T-cell (primary cell): ENCODE measurements around the gene BRIP1. TPM values are rescaled to one million over a fixed set of nuclear protein-coding genes. Genes with fewer than 3 reads are reported as not detected.

Experiments used
- ATAC-seq, 4 experiments: fragments of 200-7000 bp in 3 of 4; fragments of 150-1000 bp in 1 of 4; cut with Tn5 transposase; replicated peaks in 1 of 4; 1 replicate in 3 of 4; 2 replicates in 1 of 4; pipeline ENCODE4 v1.10.0; 2021; ENCODE audit warnings: moderate library complexity in 3 of 4, mild to moderate bottlenecking in 2 of 4, moderate number of reproducible peaks in 1 of 4
- CTCF ChIA-PET, 2 donors: fragments of 300-600 bp; sonication (Branson Sonifier 250); formaldehyde crosslinking; loops; one replicate each; lab custom pipeline; 2022; ENCODE audit warnings: antibody characterized with exemption in 2 of 2; lab: Charles Lee
- POLR2A ChIA-PET, 2 donors: fragments of 300-600 bp; sonication (Branson Sonifier 250); formaldehyde crosslinking; loops; one replicate each; lab custom pipeline; 2022; ENCODE audit warnings: antibody characterized with exemption in 2 of 2; lab: Charles Lee
- DNase-seq, 35 experiments: peaks; one replicate each; pipeline versions ENCODE4 v3.0.0 to v3.0.0-alpha.2; 2013 to 2023
- H3K27ac ChIP-seq: one replicate; pipeline ENCODE4 v1.5.1; 2013; ENCODE audit warnings: low read length
- H3K27me3 ChIP-seq, 2 experiments: replicated peaks in 1 of 2; 1 replicate in 1 of 2; 2 replicates in 1 of 2; pipeline versions ENCODE4 v1.6.1 to v1.7.0; 2013; ENCODE audit warnings: low read length in 1 of 2, mixed read lengths in 1 of 2; ENCODE audit not compliant: control insufficient read depth in 2 of 2, insufficient read depth in 2 of 2; ENCODE audit errors: extremely low read depth in 1 of 2
- H3K36me3 ChIP-seq, 2 donors: 1 replicate in 1 of 2; 2 replicates in 1 of 2; pipeline versions ENCODE4 v1.6.1 to v1.7.0; 2013; ENCODE audit warnings: low read length in 1 of 2; ENCODE audit not compliant: control insufficient read depth in 2 of 2, insufficient read depth in 1 of 2; ENCODE audit errors: extremely low read depth in 1 of 2
- H3K4me1 ChIP-seq, 2 experiments: 1 replicate in 1 of 2; 2 replicates in 1 of 2; pipeline versions ENCODE4 v1.6.1 to v1.7.0; 2013; ENCODE audit warnings: low read length in 2 of 2, mixed read lengths in 1 of 2; ENCODE audit not compliant: insufficient read depth in 2 of 2, control insufficient read depth in 1 of 2; ENCODE audit errors: extremely low read depth in 1 of 2
- H3K4me3 ChIP-seq, 2 donors: 1 replicate in 1 of 2; 2 replicates in 1 of 2; pipeline versions ENCODE4 v1.5.1 to v1.7.0; 2013; ENCODE audit warnings: mild to moderate bottlenecking in 2 of 2, low read length in 1 of 2, moderate library complexity in 1 of 2; ENCODE audit not compliant: control insufficient read depth in 1 of 2; ENCODE audit errors: extremely low read depth in 1 of 2
- H3K9me3 ChIP-seq: 2 replicates; pipeline ENCODE4 v1.7.0; 2013
- H3K27ac Mint-ChIP-seq, 2 donors: one replicate each; pipeline ENCODE4 v1.8.0; 2020 to 2021; ENCODE audit warnings: mild to moderate bottlenecking in 2 of 2, mixed read lengths in 2 of 2
- H3K27me3 Mint-ChIP-seq, 2 donors: one replicate each; pipeline ENCODE4 v1.8.0; 2021 to 2022; ENCODE audit warnings: mixed read lengths in 2 of 2
- H3K36me3 Mint-ChIP-seq: one replicate; pipeline ENCODE4 v1.8.0; 2021; ENCODE audit warnings: mixed read lengths
- H3K4me1 Mint-ChIP-seq, 3 donors: one replicate each; pipeline ENCODE4 v1.8.0; 2020 to 2022; ENCODE audit warnings: mixed read lengths in 3 of 3, mild to moderate bottlenecking in 1 of 3
- H3K4me3 Mint-ChIP-seq, 3 donors: one replicate each; pipeline ENCODE4 v1.8.0; 2020 to 2022; ENCODE audit warnings: mild to moderate bottlenecking in 3 of 3, mixed read lengths in 3 of 3, moderate library complexity in 3 of 3
- H3K9me3 Mint-ChIP-seq, 3 donors: one replicate each; pipeline ENCODE4 v1.8.0; 2020 to 2022; ENCODE audit warnings: mixed read lengths in 3 of 3
- WGBS: methylation state at CpG from one replicate; pipeline ENCODE4 v1.1.5; 2013; ENCODE audit warnings: missing lambda C conversion rate; ENCODE audit not compliant: insufficient coverage; 5-methylcytosine and 5-hydroxymethylcytosine counted together
- total RNA-seq, 35 experiments: library from RNA in 6 of 35; stranded (reverse) in 6 of 35; fragments of 120-200 nt in 1 of 35; gene quantifications; one replicate each; pipeline versions ENCODE4 v1.2.1 to v1.2.4 and lab custom pipeline; 2013 to 2026

Gene BRIP1
- total RNA-seq, 5 donors from 2014 or later (not counting 1 experiment from before 2014, with no cell fraction given), result 1.4 to 3.5 (median 1.7) TPM

- WGBS, result no CpG with 5 or more reads among the region's 1 CpG
- Histone ChIP-seq H3K27me3 (no peaks in the 10 kb centered on the region), H3K4me3 (no peak overlapping the region), H3K27ac (no peak overlapping the region), H3K4me1 (no peaks in the 10 kb centered on the region), H3K9me3 (no peaks in the 10 kb centered on the region), H3K36me3 (no peaks in the 10 kb centered on the region)
- Mint-ChIP-seq H3K4me3 (no peak overlapping the region), H3K9me3 (no peaks in the 10 kb centered on the region), H3K27ac (no peak overlapping the region), H3K4me1 (peaks cover 0 to 15% (median 10%) of the 10 kb centered on the region in 3 donors), H3K27me3 (no peaks in the 10 kb centered on the region), H3K36me3 (peaks cover 3% of the 10 kb centered on the region)
- DNase-seq (no peak), ATAC-seq (no peak)
- ChIA-PET CTCF (no interaction called here), POLR2A (no interaction called here)
Measured at GRCh38 chr17:61806936-61807335, 56.4 kb downstream of the BRIP1 start.

GRCh38 chr17:61806081-61806828, 57.1 kb downstream of the BRIP1 start:
- Mint-ChIP-seq H3K4me3 (no peak overlapping the region), H3K27me3 (no peaks in the 10 kb centered on the region), H3K9me3 (no peaks in the 10 kb centered on the region), H3K36me3 (peaks cover 3% of the 10 kb centered on the region), H3K4me1 (peaks cover 0 to 15% (median 10%) of the 10 kb centered on the region in 3 donors), H3K27ac (no peak overlapping the region)
- POLR2A ChIA-PET, result no interaction called here
- ATAC-seq (peak in 2 of 4 experiments; percentile 31 to 55), DNase-seq (peak in 2 of 35 experiments; percentile 0 to 20)
- 52% methylated on average over 3 of the region's 7 CpGs for WGBS
- Histone ChIP-seq H3K27me3 (no peaks in the 10 kb centered on the region), H3K27ac (peak overlapping the region; percentile 29), H3K9me3 (no peaks in the 10 kb centered on the region), H3K4me3 (no peak overlapping the region), H3K36me3 (no peaks in the 10 kb centered on the region), H3K4me1 (no peaks in the 10 kb centered on the region)
- CTCF ChIA-PET, result no interaction called here

- DNase-seq (no peak), ATAC-seq (no peak)
- H3K27ac Mint-ChIP-seq, result no peak overlapping the region
- H3K9me3 ChIP-seq, result no peaks in the 10 kb centered on the region
- H3K9me3 Mint-ChIP-seq, result no peaks in the 10 kb centered on the region
- no peaks in the 10 kb centered on the region for H3K27me3 ChIP-seq
- H3K27ac ChIP-seq, result no peak overlapping the region
- no peaks in the 10 kb centered on the region for H3K4me1 ChIP-seq
- peaks cover 0 to 14% (median 10%) of the 10 kb centered on the region in 3 donors for H3K4me1 Mint-ChIP-seq
- no peak overlapping the region for H3K4me3 ChIP-seq
- no peaks in the 10 kb centered on the region for H3K27me3 Mint-ChIP-seq
- peaks cover 3% of the 10 kb centered on the region for H3K36me3 Mint-ChIP-seq
- no peaks in the 10 kb centered on the region for H3K36me3 ChIP-seq
- WGBS, result no CpG with 5 or more reads among the region's 1 CpG
- no peak overlapping the region for H3K4me3 Mint-ChIP-seq
- CTCF ChIA-PET, result no interaction called here
- POLR2A ChIA-PET, result interaction anchor here in 1 of 2 donors (0.5 kb wide), 1 partner anchor 317 kb away, joined by 3 read pairs; no protein-coding TSS in a partner anchor
Measured at GRCh38 chr17:61805399-61805798, 57.9 kb downstream of the BRIP1 start.

- CTCF ChIA-PET, result no interaction called here
- POLR2A ChIA-PET, result no interaction called here
- no peaks in the 10 kb centered on the region for H3K9me3 ChIP-seq
- no CpG with 5 or more reads among the region's 1 CpG for WGBS
- DNase-seq, result no peak
- H3K27me3 ChIP-seq, result no peaks in the 10 kb centered on the region
- H3K4me3 Mint-ChIP-seq, result no peak overlapping the region
- H3K27ac ChIP-seq, result no peak overlapping the region
- no peaks in the 10 kb centered on the region for H3K9me3 Mint-ChIP-seq
- H3K4me1 ChIP-seq, result no peaks in the 10 kb centered on the region
- no peaks in the 10 kb centered on the region for H3K36me3 ChIP-seq
- no peak overlapping the region for H3K27ac Mint-ChIP-seq
- H3K36me3 Mint-ChIP-seq, result peaks cover 6% of the 10 kb centered on the region
- no peak overlapping the region for H3K4me3 ChIP-seq
- H3K4me1 Mint-ChIP-seq, result peaks cover 0 to 9% (median 3%) of the 10 kb centered on the region in 3 donors
- no peaks in the 10 kb centered on the region for H3K27me3 Mint-ChIP-seq
- no peak for ATAC-seq
Measured at GRCh38 chr17:61803796-61804195, 59.5 kb downstream of the BRIP1 start.

GRCh38 chr17:61803216-61803615, 60.1 kb downstream of the BRIP1 start:
- POLR2A ChIA-PET, result no interaction called here
- WGBS, result 100% methylated on average over 4 of the region's 6 CpGs
- H3K9me3 Mint-ChIP-seq, result no peaks in the 10 kb centered on the region
- H3K27me3 Mint-ChIP-seq, result no peaks in the 10 kb centered on the region
- Histone ChIP-seq H3K27ac (no peak overlapping the region), H3K36me3 (no peaks in the 10 kb centered on the region), H3K9me3 (no peaks in the 10 kb centered on the region), H3K27me3 (no peaks in the 10 kb centered on the region), H3K4me1 (no peaks in the 10 kb centered on the region), H3K4me3 (no peak overlapping the region)
- DNase-seq (no peak), ATAC-seq (no peak)
- CTCF ChIA-PET, result no interaction called here
- H3K27ac Mint-ChIP-seq, result no peak overlapping the region
- H3K4me3 Mint-ChIP-seq, result no peak overlapping the region
- H3K36me3 Mint-ChIP-seq, result peaks cover 4% of the 10 kb centered on the region
- H3K4me1 Mint-ChIP-seq, result peaks cover 0 to 9% (median 3%) of the 10 kb centered on the region in 3 donors

- no CpG with 5 or more reads among the region's 1 CpG for whole genome bisulfite sequencing
- no peak for ATAC-seq
Measured at GRCh38 chr17:61799812-61800484, 63.4 kb downstream of the BRIP1 start.

More at GRCh38 chr17:61799812-61800484, 63.4 kb downstream of the BRIP1 start:
- Mint-ChIP-seq H3K4me1 (no peaks in the 10 kb centered on the region), H3K4me3 (no peak overlapping the region), H3K27ac (no peak overlapping the region), H3K9me3 (no peaks in the 10 kb centered on the region), H3K36me3 (peaks cover 16% of the 10 kb centered on the region), H3K27me3 (no peaks in the 10 kb centered on the region)
- no peaks in the 10 kb centered on the region for H3K36me3 ChIP-seq
- H3K9me3 ChIP-seq, result no peaks in the 10 kb centered on the region
- no peaks in the 10 kb centered on the region for H3K27me3 ChIP-seq
- no peak overlapping the region for H3K4me3 ChIP-seq
- H3K4me1 ChIP-seq, result no peaks in the 10 kb centered on the region
- no peak overlapping the region for H3K27ac ChIP-seq
- ChIA-PET POLR2A (no interaction called here), CTCF (no interaction called here)
- DNase-seq, result no peak
